ENCODE measurements around the gene ARHGAP5. TPM values are rescaled to one million over a fixed set of nuclear protein-coding genes. Genes with fewer than 3 reads are reported as not detected.

Gene ARHGAP5, protein sequence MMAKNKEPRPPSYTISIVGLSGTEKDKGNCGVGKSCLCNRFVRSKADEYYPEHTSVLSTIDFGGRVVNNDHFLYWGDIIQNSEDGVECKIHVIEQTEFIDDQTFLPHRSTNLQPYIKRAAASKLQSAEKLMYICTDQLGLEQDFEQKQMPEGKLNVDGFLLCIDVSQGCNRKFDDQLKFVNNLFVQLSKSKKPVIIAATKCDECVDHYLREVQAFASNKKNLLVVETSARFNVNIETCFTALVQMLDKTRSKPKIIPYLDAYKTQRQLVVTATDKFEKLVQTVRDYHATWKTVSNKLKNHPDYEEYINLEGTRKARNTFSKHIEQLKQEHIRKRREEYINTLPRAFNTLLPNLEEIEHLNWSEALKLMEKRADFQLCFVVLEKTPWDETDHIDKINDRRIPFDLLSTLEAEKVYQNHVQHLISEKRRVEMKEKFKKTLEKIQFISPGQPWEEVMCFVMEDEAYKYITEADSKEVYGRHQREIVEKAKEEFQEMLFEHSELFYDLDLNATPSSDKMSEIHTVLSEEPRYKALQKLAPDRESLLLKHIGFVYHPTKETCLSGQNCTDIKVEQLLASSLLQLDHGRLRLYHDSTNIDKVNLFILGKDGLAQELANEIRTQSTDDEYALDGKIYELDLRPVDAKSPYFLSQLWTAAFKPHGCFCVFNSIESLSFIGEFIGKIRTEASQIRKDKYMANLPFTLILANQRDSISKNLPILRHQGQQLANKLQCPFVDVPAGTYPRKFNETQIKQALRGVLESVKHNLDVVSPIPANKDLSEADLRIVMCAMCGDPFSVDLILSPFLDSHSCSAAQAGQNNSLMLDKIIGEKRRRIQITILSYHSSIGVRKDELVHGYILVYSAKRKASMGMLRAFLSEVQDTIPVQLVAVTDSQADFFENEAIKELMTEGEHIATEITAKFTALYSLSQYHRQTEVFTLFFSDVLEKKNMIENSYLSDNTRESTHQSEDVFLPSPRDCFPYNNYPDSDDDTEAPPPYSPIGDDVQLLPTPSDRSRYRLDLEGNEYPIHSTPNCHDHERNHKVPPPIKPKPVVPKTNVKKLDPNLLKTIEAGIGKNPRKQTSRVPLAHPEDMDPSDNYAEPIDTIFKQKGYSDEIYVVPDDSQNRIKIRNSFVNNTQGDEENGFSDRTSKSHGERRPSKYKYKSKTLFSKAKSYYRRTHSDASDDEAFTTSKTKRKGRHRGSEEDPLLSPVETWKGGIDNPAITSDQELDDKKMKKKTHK (N-terminal part only)
- 10 to 100 TPM; 49.7 to 50.3 TPM for total RNA-seq

DNA sequence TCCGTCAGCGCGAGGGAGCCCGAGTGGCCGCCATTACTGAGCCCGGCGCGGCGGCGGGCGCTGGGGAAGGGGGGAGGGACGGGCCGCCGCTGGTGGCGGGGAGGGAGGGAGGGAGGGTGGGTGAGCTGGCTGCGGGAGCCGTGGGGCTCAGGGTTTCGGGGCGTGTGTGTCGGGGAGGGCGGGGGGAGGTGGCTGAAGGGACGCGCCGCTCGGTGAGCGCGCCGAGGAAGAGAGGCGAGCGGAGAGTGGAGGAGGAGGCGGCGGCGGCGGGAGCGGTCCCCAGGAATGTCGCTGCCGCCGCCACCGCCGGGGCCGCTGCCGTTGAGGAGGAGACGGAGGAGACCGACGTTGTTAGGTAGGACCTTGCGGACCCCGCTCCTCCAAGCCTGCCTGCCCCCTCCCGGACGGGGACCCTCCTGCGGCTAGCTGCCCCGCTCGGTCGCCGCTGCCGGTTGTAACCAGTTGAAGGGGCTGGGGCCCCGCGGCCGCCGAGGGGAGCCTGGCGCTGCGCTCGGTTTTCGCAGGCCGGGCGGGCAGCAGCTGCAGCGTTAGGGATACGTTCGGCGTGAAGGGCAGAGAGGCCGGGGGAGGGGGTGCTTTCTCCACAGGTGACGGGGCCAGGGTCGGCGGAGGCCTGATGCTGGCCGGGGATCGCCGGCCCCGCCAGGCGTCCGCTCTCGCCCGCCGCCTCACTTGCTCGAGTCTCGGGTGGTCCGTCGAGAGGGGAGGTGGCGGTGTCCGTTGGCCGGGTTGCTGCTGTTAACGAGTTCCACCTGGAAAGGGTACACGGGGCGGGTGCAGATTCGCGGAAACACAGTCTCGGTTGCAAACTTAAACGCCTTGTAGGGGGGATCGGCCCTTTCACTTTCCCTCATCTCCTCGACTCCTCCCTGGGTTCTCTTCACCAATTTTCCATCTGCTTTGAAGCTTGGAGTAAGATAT lies at the start of gene ARHGAP5:
TSS of gene ARHGAP5 (plus strand) at position 224 of the 942 bp plus-strand sequence. CDS start 13,366 bp downstream, outside the sequence.
- Mint-ChIP-seq H3K4me1 (peaks cover 39% of the 10 kb centered on the region), H3K27me3 (peaks cover 17% of the 10 kb centered on the region), H3K36me3 (peaks cover 6% of the 10 kb centered on the region), H3K9me3 (no peaks in the 10 kb centered on the region), H3K4me3 (peak within 1 kb of the TSS; percentile 98), H3K27ac (peak within 1 kb of the TSS; percentile 94)
- DNase-seq, result peak; percentile 58

DNA sequence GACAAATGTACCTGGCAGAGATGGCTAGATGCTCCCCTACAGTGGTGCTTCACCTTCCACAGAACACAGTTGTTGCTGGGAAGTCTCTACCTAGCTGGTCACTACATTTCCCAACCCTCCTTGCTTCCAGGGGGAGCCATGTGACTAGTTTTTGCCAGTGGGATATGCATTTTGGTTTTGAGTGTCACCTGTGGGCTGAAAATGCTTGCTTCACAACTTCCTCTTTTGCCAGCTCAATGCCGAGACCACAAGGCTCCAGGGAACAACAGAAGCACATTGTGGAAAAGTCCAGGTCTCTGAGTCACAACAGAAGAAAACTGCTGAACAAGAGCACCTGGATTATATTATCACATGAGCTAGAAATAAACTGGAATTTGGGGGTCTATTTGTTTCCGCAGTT lies 48.5 kb upstream of the ARHGAP5 start:
- Mint-ChIP-seq H3K9me3 (no peaks in the 10 kb centered on the region), H3K27ac (no peak overlapping the region), H3K27me3 (peaks cover 19% of the 10 kb centered on the region), H3K36me3 (no peaks in the 10 kb centered on the region), H3K4me1 (no peaks in the 10 kb centered on the region), H3K4me3 (no peak overlapping the region)
- no peak for DNase-seq

DNA sequence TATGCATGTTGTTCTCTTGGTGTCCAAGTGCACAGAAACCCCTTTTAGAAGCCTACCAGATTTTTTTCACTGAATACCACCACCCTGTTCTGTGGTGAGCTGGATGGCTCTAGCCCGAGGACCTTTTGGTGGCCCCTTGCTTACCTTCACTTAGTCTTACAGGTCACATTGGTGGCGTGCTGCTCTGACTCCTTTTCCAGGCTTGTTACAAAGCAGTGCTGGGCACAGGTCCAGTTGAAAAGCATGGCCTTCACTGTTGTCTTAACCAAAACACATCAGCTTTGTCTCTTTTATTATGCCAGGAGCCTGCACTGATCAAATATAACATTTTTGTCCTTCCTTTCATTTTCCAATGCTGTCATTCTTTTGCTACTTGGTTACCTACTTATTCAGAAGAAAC lies 43.6 kb upstream of the ARHGAP5 start:
- no peaks in the 10 kb centered on the region for H3K4me1 Mint-ChIP-seq
- no peaks in the 10 kb centered on the region for H3K9me3 Mint-ChIP-seq
- no peak overlapping the region for H3K27ac Mint-ChIP-seq
- H3K4me3 Mint-ChIP-seq, result no peak overlapping the region
- no peaks in the 10 kb centered on the region for H3K27me3 Mint-ChIP-seq
- H3K36me3 Mint-ChIP-seq, result no peaks in the 10 kb centered on the region
- no peak for DNase-seq

DNA sequence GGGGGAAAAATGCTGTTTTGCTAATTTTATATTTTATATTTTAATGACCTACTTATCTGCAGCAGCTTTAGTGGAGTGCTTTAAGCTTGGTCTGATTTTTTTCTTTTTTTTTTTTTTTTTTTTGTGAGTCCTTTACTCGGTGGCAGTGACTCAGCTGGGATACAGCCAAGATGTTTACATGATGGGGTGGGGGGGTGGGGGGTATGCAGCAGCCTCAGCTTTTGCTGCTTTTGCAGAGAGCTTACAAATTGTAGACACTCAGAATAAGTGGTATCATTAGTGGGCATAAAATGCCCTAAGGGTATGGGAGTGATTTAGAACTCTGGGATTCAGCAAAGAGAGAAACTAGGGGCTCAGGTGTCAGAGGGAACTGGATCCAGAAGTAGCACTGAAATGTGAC lies 38.2 kb upstream of the ARHGAP5 start:
- no peaks in the 10 kb centered on the region for H3K9me3 Mint-ChIP-seq
- H3K4me1 Mint-ChIP-seq, result peaks cover 2% of the 10 kb centered on the region
- no peak overlapping the region for H3K27ac Mint-ChIP-seq
- no peak overlapping the region for H3K4me3 Mint-ChIP-seq
- H3K27me3 Mint-ChIP-seq, result peaks cover 10% of the 10 kb centered on the region
- DNase-seq, result no peak
- no peaks in the 10 kb centered on the region for H3K36me3 Mint-ChIP-seq

DNA sequence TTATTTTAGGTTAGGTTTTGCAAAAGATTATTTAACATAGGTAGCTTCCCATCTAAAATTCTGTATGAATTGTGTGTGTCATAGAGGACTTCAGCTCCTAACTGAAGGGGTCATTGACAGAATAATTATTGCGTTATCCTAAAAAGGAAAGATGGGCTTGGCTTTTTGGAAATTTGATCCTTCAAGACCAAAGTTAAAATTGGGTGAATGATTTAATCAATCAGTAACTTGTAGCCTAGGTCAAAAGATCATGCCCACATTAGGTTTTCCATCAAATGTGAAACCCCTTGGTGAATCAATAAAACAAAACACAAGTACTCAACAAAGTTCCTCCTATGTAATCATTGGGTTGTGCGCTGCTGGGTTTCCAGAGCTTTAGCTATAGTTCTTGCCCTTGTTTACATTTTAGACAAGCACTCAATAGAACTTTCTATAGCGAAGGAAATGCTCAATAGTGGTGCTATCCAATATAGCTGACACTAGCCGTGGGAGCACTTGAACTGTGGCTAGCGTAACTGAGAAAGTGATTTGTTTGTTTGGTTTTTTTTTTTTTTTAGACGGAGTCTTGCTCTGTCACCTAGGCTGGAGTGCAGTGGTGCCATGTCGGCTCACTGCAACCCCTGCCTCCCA lies 37.6 kb upstream of the ARHGAP5 start:
- Mint-ChIP-seq H3K27me3 (peaks cover 10% of the 10 kb centered on the region), H3K4me1 (peaks cover 2% of the 10 kb centered on the region), H3K27ac (no peak overlapping the region)

DNA sequence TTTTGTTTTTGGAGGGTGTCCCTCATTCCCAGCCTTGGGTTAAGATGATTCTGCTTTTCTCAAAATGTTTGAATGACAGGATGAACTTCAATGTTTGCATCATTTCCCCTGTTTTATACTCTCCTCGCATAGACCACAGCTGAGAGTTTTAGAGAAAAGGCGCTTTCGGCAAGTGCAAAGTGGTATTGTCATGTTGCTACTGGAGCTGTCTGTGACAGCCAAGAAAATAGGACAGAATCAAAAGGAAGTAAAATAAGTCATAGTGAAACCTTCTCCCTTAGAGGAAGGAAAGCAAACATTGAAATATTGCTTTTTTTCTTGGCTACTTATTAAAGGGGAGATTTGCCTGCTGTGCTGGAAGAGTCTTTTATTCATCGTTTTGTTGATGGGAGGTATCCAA lies 33.5 kb upstream of the ARHGAP5 start:
- no peaks in the 10 kb centered on the region for H3K36me3 Mint-ChIP-seq
- H3K27ac Mint-ChIP-seq, result no peak overlapping the region
- H3K9me3 Mint-ChIP-seq, result no peaks in the 10 kb centered on the region
- peaks cover 2% of the 10 kb centered on the region for H3K4me1 Mint-ChIP-seq
- DNase-seq, result no peak
- H3K4me3 Mint-ChIP-seq, result no peak overlapping the region
- H3K27me3 Mint-ChIP-seq, result peaks cover 10% of the 10 kb centered on the region

More for the DNA sequence above, 37.6 kb upstream of the ARHGAP5 start:
- DNase-seq, result no peak
- Mint-ChIP-seq H3K36me3 (no peaks in the 10 kb centered on the region), H3K9me3 (no peaks in the 10 kb centered on the region), H3K4me3 (no peak overlapping the region)

DNA sequence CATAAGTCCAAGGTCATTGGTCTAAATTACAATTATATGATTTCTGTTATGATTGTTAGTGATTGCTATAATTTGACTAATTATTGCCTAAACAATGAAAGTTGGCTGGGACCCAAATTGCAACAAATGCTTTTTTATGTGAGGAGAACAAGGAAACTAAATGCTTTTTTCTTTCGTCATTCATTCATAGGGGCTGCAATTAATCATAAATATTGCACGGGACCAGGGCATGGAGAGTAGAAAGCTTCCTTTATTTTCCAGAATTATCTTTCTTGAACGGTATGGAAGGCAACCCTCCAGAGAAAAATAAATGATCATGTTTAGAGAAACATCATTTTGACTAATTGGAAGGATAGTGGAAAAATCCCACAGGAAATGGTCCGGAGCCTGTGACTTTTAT lies 32.6 kb upstream of the ARHGAP5 start:
- Mint-ChIP-seq H3K4me3 (no peak overlapping the region), H3K36me3 (no peaks in the 10 kb centered on the region), H3K27me3 (peaks cover 10% of the 10 kb centered on the region), H3K9me3 (no peaks in the 10 kb centered on the region), H3K4me1 (peaks cover 2% of the 10 kb centered on the region), H3K27ac (no peak overlapping the region)
- no peak for DNase-seq

DNA sequence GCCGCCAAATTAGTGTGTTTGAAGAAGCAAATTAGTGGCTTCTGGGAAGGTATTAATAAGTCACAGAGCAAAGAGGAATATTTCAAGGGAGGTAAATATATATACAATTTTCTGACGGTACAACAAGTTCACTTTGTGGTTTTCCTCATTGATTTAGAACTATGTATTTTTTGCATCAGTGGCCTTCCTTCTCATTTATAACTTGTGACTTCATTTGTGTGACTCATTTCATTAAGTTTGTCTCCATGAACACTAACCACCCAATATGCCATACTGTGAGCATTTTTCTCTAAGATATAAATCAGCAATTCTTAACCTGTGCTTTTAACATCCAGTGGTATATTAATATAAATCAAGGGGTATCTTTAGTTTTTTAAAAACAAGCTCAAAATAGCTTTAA lies 29.3 kb upstream of the ARHGAP5 start:
- H3K4me3 Mint-ChIP-seq, result no peak overlapping the region
- no peak for DNase-seq
- H3K27ac Mint-ChIP-seq, result no peak overlapping the region
- H3K36me3 Mint-ChIP-seq, result no peaks in the 10 kb centered on the region
- no peaks in the 10 kb centered on the region for H3K27me3 Mint-ChIP-seq
- no peaks in the 10 kb centered on the region for H3K9me3 Mint-ChIP-seq
- H3K4me1 Mint-ChIP-seq, result peaks cover 2% of the 10 kb centered on the region

DNA sequence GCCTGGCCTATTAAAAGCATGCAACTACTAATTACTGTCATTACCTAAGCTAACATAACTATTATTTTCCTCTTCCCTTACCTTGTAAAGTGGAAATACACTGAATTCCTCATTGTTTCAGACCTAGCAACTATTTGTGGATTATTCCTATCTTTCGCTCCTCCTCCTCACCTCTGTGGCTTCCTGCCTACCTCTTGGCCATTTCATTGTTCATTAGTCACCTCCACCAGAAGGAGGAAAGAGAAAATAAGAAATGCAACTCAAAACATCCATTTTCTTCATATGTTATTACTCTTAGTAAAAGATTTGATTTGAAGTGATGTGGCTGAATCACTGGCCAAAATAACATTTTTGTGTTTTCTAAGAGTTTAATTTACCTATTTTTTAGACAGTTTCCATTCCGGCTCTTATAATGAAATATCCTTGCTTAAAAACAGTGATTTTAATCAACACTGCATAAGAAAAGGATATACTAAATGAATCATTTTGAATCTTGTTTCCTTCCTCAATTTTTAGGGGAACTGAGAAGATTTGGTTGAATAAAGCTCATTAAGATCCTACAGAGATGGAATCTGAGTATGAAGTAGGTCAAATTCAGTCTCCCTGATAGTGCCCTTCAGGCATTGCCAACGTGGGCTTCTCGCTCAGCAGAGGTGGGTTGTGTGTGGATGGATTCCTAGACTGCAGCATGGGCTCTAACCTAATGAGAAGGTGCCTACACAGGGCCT lies 27.6 kb upstream of the ARHGAP5 start:
- no peak overlapping the region for H3K4me3 Mint-ChIP-seq
- H3K27me3 Mint-ChIP-seq, result no peaks in the 10 kb centered on the region
- no peak for DNase-seq
- H3K27ac Mint-ChIP-seq, result no peak overlapping the region
- H3K9me3 Mint-ChIP-seq, result no peaks in the 10 kb centered on the region
- no peaks in the 10 kb centered on the region for H3K36me3 Mint-ChIP-seq
- H3K4me1 Mint-ChIP-seq, result no peaks in the 10 kb centered on the region

DNA sequence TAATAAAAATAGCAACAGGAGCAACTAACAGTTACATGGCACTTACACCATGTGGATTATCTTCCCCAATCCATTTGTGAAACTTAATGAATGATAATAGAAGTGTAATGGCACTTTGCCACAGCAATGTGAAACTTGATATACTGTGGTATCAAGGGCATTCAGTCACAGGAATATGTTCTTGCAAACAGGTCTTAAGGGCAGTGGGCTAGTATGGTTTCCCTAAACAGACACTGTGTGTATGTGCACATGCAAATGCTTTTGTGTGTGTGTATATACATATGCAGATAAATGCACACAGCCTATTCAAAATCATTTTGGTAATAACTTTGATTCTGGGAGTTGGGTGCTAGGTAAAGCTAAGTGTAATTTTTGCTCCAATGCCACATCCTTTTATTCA lies 26.2 kb upstream of the ARHGAP5 start:
- Mint-ChIP-seq H3K9me3 (no peaks in the 10 kb centered on the region), H3K4me1 (no peaks in the 10 kb centered on the region), H3K27me3 (no peaks in the 10 kb centered on the region), H3K27ac (no peak overlapping the region), H3K4me3 (no peak overlapping the region), H3K36me3 (no peaks in the 10 kb centered on the region)
- no peak for DNase-seq

DNA sequence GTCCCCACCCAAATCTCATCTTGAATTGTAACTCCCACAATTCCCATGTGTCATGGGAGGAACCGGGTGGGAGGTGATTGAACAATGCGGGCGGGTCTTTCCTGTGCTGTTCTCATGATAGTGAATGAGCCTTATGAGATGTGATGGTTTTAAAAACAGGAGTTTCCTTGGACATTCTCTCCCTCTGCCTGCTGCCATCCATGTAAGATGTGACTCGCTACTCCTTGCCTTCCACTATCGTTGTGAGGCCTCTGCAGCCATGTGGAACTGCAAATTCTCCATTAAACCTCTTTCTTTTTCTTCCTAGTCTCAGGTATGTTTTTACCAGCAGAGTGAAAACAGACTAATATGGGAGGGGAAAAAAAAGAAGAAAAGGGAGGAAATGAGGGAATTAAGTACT lies 22.6 kb upstream of the ARHGAP5 start:
- peaks cover 10% of the 10 kb centered on the region for H3K27me3 Mint-ChIP-seq
- H3K4me1 Mint-ChIP-seq, result no peaks in the 10 kb centered on the region
- H3K9me3 Mint-ChIP-seq, result no peaks in the 10 kb centered on the region
- no peak for DNase-seq
- no peaks in the 10 kb centered on the region for H3K36me3 Mint-ChIP-seq
- H3K27ac Mint-ChIP-seq, result no peak overlapping the region
- H3K4me3 Mint-ChIP-seq, result no peak overlapping the region

DNA sequence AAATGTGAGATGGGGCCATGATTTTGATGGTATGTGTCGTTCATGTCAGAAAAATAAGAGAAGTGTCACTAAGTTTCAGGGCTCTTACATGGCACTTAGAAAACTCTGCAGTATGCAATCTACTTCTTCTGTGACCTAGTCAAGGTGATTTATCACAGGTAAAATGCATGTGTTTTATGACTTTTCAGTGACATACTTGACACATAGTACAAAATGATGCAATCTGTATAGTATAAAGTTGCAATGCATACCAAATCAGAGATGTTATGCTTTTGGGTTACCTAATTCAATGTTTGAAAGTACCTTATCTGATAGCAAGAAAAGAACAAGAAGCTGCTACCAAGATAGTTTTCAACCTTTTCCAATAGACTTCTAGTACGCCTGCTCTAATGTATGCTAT lies 21.9 kb upstream of the ARHGAP5 start:
- peaks cover 10% of the 10 kb centered on the region for H3K27me3 Mint-ChIP-seq
- H3K36me3 Mint-ChIP-seq, result no peaks in the 10 kb centered on the region
- no peaks in the 10 kb centered on the region for H3K9me3 Mint-ChIP-seq
- no peak overlapping the region for H3K27ac Mint-ChIP-seq
- DNase-seq, result no peak
- no peak overlapping the region for H3K4me3 Mint-ChIP-seq
- H3K4me1 Mint-ChIP-seq, result no peaks in the 10 kb centered on the region

DNA sequence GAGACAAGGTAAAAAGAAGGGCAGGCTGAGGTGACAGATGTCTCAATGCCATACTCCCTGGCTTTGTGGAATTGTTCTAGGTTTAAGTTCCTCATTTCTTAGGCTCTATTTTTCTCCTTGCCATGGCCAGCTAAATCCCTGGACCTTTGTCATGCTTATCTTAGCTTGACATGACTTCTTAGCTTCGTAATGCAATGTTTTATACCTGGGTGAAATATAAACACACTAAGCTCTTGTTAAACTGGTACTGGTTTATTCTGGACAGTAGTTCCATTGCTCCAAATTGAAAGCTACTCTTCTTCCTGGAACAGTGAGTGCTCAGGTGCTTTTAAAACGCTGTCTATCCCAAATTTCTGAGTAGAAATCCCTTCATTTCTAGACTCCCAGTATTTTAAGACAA lies 17.4 kb upstream of the ARHGAP5 start:
- Mint-ChIP-seq H3K4me3 (no peak overlapping the region), H3K27ac (no peak overlapping the region), H3K36me3 (no peaks in the 10 kb centered on the region), H3K27me3 (peaks cover 15% of the 10 kb centered on the region), H3K9me3 (no peaks in the 10 kb centered on the region), H3K4me1 (no peaks in the 10 kb centered on the region)
- no peak for DNase-seq
